NCI-H1694 treated with DMSO at 0.1 percent for 48 hours (cell line): ENCODE data around the gene LTB4R2.
"Not testable (repeated sequence)": the region's sequence is repeated elsewhere in the genome, so short reads cannot be mapped to it uniquely, and the experiment has no call there.

ENCODE experiments used
- DNase-seq: peaks from one replicate; lab custom pipeline; 2025; lab: John Stamatoyannopoulos, UW

The LTB4R2 gene

GRCh38 chr14:24340606-24341005 is 30.7 kb downstream of the LTB4R2 start:
- no peak for DNase-seq

- DNase-seq, result no peak
Measured at GRCh38 chr14:24342889-24343288, 32.9 kb downstream of the LTB4R2 start.

- DNase-seq, result no peak
Measured at GRCh38 chr14:24343795-24344660, 34.1 kb downstream of the LTB4R2 start.

GRCh38 chr14:24347134-24347533 is 37.2 kb downstream of the LTB4R2 start:
- DNase-seq, result no peak

GRCh38 chr14:24348186-24348585 is 38.2 kb downstream of the LTB4R2 start:
- DNase-seq, result no peak

- no peak for DNase-seq
Measured at GRCh38 chr14:24349742-24350141, 39.8 kb downstream of the LTB4R2 start.

- DNase-seq, result no peak
Measured at GRCh38 chr14:24351517-24351916, 41.6 kb downstream of the LTB4R2 start.

- no peak for DNase-seq
Measured at GRCh38 chr14:24353559-24354481, 43.9 kb downstream of the LTB4R2 start.

GRCh38 chr14:24354482-24354825 is 44.5 kb downstream of the LTB4R2 start:
- not testable (repeated sequence) for DNase-seq

GRCh38 chr14:24355009-24355408 is 45.1 kb downstream of the LTB4R2 start:
- DNase-seq, result no peak

- DNase-seq, result no peak
Measured at GRCh38 chr14:24356208-24356607, 46.3 kb downstream of the LTB4R2 start.

- DNase-seq, result no peak
Measured at GRCh38 chr14:24360281-24360680, 50.3 kb downstream of the LTB4R2 start.

- DNase-seq, result no peak
Measured at GRCh38 chr14:24361326-24361725, 51.4 kb downstream of the LTB4R2 start.
